GM12864 (cell line): ENCODE results near the gene SLC27A2.

Experiments
- DNase-seq: peaks from one replicate; pipeline ENCODE4 v3.0.0-alpha.2; 2011; ENCODE audit warnings: low read depth
- H3K4me3 ChIP-seq: 2 replicates; pipeline ENCODE4 v1.5.1; 2011; ENCODE audit warnings: mild to moderate bottlenecking, low read depth, low read length, control low read depth
- TF ChIP-seq, protein P1 (sequence below): IDR thresholded peaks from 2 replicates; pipeline ENCODE4 v1.5.1; 2011; ENCODE audit warnings: low read depth, mild to moderate bottlenecking, moderate library complexity, low read length, control low read depth, inconsistent platforms; ENCODE audit errors: missing control alignments

The SLC27A2 gene

GRCh38 chr15:50210462-50211157 is 28.6 kb downstream of the SLC27A2 start:
- DNase-seq = no peak
- no peak overlapping the region for H3K4me3 ChIP-seq
- TF ChIP-seq, protein P1, sequence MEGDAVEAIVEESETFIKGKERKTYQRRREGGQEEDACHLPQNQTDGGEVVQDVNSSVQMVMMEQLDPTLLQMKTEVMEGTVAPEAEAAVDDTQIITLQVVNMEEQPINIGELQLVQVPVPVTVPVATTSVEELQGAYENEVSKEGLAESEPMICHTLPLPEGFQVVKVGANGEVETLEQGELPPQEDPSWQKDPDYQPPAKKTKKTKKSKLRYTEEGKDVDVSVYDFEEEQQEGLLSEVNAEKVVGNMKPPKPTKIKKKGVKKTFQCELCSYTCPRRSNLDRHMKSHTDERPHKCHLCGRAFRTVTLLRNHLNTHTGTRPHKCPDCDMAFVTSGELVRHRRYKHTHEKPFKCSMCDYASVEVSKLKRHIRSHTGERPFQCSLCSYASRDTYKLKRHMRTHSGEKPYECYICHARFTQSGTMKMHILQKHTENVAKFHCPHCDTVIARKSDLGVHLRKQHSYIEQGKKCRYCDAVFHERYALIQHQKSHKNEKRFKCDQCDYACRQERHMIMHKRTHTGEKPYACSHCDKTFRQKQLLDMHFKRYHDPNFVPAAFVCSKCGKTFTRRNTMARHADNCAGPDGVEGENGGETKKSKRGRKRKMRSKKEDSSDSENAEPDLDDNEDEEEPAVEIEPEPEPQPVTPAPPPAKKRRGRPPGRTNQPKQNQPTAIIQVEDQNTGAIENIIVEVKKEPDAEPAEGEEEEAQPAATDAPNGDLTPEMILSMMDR = no peak

DNA sequence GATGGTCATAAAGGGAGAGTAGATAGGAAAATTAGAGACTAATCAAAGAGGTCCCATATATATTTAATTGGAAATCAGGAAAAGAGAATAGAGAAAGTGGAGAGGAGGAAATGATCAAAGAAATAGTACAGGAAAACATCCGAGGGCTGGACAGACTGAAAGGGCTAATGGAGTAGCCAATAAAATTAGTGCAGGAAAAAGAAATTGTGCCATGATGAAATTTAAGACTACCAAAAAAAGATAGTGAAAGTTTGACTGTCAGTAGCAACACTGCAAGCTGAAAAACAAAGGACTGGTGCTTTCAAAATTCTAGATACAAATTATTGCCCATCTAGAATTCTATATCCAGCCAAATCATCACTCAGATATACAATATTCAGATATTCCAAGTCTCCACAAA is 36.3 kb downstream of the SLC27A2 start:
- DNase-seq = no peak
- TF ChIP-seq, protein P1 = no peak
- no peak overlapping the region for H3K4me3 ChIP-seq

GRCh38 chr15:50218691-50219090 is 36.7 kb downstream of the SLC27A2 start:
- no peak for DNase-seq
- TF ChIP-seq, protein P1 = no peak
- no peak overlapping the region for H3K4me3 ChIP-seq

GRCh38 chr15:50219820-50220219 is 37.8 kb downstream of the SLC27A2 start:
- DNase-seq = no peak
- no peak overlapping the region for H3K4me3 ChIP-seq
- TF ChIP-seq, protein P1 = no peak

- TF ChIP-seq, protein P1 = no peak
- DNase-seq = no peak
- no peak overlapping the region for H3K4me3 ChIP-seq
Observed at GRCh38 chr15:50222181-50222580, 40.2 kb downstream of the SLC27A2 start.

GRCh38 chr15:50224606-50225005 is 42.6 kb downstream of the SLC27A2 start:
- no peak overlapping the region for H3K4me3 ChIP-seq
- DNase-seq = no peak
- TF ChIP-seq, protein P1 = no peak

DNA sequence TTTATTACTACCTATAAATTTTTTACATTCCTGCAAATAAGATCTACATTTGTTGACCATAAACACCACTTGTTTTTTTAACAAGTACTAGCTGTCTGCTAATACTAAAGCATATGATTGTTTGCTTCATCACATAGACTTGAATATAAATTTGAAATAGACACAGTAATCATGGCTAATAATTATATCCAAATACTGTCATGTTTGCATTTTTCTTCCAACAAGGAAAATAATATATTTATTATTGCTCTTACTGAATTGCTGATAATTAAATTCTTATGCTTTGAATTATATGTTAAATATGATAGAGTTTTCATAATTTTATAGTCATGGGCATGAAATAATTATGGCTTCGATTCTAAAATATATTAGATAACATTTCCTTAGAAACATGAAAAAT is 43.1 kb downstream of the SLC27A2 start:
- no peak for DNase-seq
- TF ChIP-seq, protein P1 = no peak
- no peak overlapping the region for H3K4me3 ChIP-seq
